ENCODE results near the gene UBE2V1. TPM values are rescaled to one million over a fixed set of nuclear protein-coding genes. Genes with fewer than 3 reads are reported as not detected.

The UBE2V1 gene
- total RNA-seq, 1 donor from 2014 or later = 149 TPM

- H3K4me1 Mint-ChIP-seq (ENCODE audit: low read depth, unreplicated experiment) = no peaks in the 10 kb centered on the region
- H3K27me3 Mint-ChIP-seq (ENCODE audit: unreplicated experiment) = peaks cover 2% of the 10 kb centered on the region
- no peak for TF ChIP-seq CTCF (IDR thresholded peaks at IDR 0.05; ENCODE audit: partially characterized antibody, unreplicated experiment)
- no peak for DNase-seq
- H3K27ac Mint-ChIP-seq (ENCODE audit: unreplicated experiment) = no peak overlapping the region
- no peaks in the 10 kb centered on the region for H3K9me3 Mint-ChIP-seq (ENCODE audit: unreplicated experiment)
- no peak overlapping the region for H3K4me3 Mint-ChIP-seq (ENCODE audit: unreplicated experiment)
- no peaks in the 10 kb centered on the region for H3K36me3 Mint-ChIP-seq (ENCODE audit: unreplicated experiment)
Measured at GRCh38 chr20:50056408-50056926, 56.5 kb downstream of the UBE2V1 start.

GRCh38 chr20:50055524-50056083, 57.3 kb downstream of the UBE2V1 start:
- H3K4me3 Mint-ChIP-seq (ENCODE audit: unreplicated experiment) = no peak overlapping the region

GRCh38 chr20:50054626-50055511, 58.1 kb downstream of the UBE2V1 start:
- TF ChIP-seq CTCF (IDR thresholded peaks at IDR 0.05; ENCODE audit: partially characterized antibody, unreplicated experiment) = no peak
- no peak for DNase-seq
- H3K9me3 Mint-ChIP-seq (ENCODE audit: unreplicated experiment) = no peaks in the 10 kb centered on the region
- no peaks in the 10 kb centered on the region for H3K36me3 Mint-ChIP-seq (ENCODE audit: unreplicated experiment)
- peaks cover 3% of the 10 kb centered on the region for H3K27me3 Mint-ChIP-seq (ENCODE audit: unreplicated experiment)
- H3K27ac Mint-ChIP-seq (ENCODE audit: unreplicated experiment) = no peak overlapping the region
- H3K4me3 Mint-ChIP-seq (ENCODE audit: unreplicated experiment) = no peak overlapping the region
- no peaks in the 10 kb centered on the region for H3K4me1 Mint-ChIP-seq (ENCODE audit: low read depth, unreplicated experiment)

More at GRCh38 chr20:50055524-50056083, 57.3 kb downstream of the UBE2V1 start:
- TF ChIP-seq CTCF (IDR thresholded peaks at IDR 0.05; ENCODE audit: partially characterized antibody, unreplicated experiment) = no peak
- DNase-seq = no peak
- Mint-ChIP-seq H3K36me3 (ENCODE audit: unreplicated experiment) (no peaks in the 10 kb centered on the region), H3K9me3 (ENCODE audit: unreplicated experiment) (no peaks in the 10 kb centered on the region), H3K4me1 (ENCODE audit: low read depth, unreplicated experiment) (no peaks in the 10 kb centered on the region), H3K27me3 (ENCODE audit: unreplicated experiment) (peaks cover 3% of the 10 kb centered on the region), H3K27ac (ENCODE audit: unreplicated experiment) (no peak overlapping the region)

- no peak for TF ChIP-seq CTCF (IDR thresholded peaks at IDR 0.05; ENCODE audit: partially characterized antibody, unreplicated experiment)
- no peak for DNase-seq
- no peak overlapping the region for H3K4me3 Mint-ChIP-seq (ENCODE audit: unreplicated experiment)
- no peak overlapping the region for H3K27ac Mint-ChIP-seq (ENCODE audit: unreplicated experiment)
- peaks cover 3% of the 10 kb centered on the region for H3K27me3 Mint-ChIP-seq (ENCODE audit: unreplicated experiment)
- H3K4me1 Mint-ChIP-seq (ENCODE audit: low read depth, unreplicated experiment) = no peaks in the 10 kb centered on the region
- H3K9me3 Mint-ChIP-seq (ENCODE audit: unreplicated experiment) = no peaks in the 10 kb centered on the region
- no peaks in the 10 kb centered on the region for H3K36me3 Mint-ChIP-seq (ENCODE audit: unreplicated experiment)
Measured at GRCh38 chr20:50054231-50054547, 58.8 kb downstream of the UBE2V1 start.
